Right lobe of liver (tissue), 4 donors: ENCODE results near the gene SNED1.

Experiments used
- POLR2A ChIP-seq: fragments of 450-650 bp; IDR thresholded peaks from one replicate; pipeline ENCODE4 v1.6.1; 2017; ENCODE audit warnings: antibody characterized with exemption, mild to moderate bottlenecking
- TF ChIP-seq, protein P1 (sequence below), 4 donors: fragments of 200-600 bp in 3 of 4; fragments of 450-650 bp in 1 of 4; IDR thresholded peaks; one replicate each; pipeline versions ENCODE4 v1.5.1 to v1.8.0; 2016 to 2022; ENCODE audit warnings: antibody characterized with exemption in 4 of 4, mild to moderate bottlenecking in 2 of 4
- donor health status: DM: no; HTN: no; CAD: no.
- donor health status: DM: no; HTN: no; CAD: no.
- donor health status: DM: no; HTN: yes; CAD: no.

DNA sequence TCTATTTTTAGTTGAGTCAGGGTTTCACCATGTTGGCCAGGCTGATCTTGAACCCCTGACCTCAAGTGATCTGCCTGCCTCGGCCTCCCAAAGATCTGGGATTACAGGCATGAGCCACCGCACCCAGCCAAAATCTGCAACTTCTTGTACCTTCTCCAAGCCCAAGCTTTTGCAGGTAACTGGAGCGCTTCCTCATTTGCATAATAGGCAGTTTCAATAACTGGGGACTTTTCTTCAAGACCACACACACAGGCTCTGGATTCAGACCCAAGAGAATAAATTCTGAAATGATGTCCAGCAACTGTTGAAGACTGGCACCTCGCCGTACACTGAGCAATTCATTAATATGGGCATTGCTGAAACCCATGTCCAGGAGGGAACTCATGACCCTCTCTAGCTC lies 100.8 kb downstream of the SNED1 start:
- TF ChIP-seq, protein P1, sequence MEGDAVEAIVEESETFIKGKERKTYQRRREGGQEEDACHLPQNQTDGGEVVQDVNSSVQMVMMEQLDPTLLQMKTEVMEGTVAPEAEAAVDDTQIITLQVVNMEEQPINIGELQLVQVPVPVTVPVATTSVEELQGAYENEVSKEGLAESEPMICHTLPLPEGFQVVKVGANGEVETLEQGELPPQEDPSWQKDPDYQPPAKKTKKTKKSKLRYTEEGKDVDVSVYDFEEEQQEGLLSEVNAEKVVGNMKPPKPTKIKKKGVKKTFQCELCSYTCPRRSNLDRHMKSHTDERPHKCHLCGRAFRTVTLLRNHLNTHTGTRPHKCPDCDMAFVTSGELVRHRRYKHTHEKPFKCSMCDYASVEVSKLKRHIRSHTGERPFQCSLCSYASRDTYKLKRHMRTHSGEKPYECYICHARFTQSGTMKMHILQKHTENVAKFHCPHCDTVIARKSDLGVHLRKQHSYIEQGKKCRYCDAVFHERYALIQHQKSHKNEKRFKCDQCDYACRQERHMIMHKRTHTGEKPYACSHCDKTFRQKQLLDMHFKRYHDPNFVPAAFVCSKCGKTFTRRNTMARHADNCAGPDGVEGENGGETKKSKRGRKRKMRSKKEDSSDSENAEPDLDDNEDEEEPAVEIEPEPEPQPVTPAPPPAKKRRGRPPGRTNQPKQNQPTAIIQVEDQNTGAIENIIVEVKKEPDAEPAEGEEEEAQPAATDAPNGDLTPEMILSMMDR (IDR thresholded peaks at IDR 0.05), result no peak
- TF ChIP-seq POLR2A, result no peak
